Measurements from ENCODE around the gene CLEC16A.
A peak's percentile ranks its signal among the peaks of the same experiment; 100 is the strongest.

CLEC16A gene

DNA sequence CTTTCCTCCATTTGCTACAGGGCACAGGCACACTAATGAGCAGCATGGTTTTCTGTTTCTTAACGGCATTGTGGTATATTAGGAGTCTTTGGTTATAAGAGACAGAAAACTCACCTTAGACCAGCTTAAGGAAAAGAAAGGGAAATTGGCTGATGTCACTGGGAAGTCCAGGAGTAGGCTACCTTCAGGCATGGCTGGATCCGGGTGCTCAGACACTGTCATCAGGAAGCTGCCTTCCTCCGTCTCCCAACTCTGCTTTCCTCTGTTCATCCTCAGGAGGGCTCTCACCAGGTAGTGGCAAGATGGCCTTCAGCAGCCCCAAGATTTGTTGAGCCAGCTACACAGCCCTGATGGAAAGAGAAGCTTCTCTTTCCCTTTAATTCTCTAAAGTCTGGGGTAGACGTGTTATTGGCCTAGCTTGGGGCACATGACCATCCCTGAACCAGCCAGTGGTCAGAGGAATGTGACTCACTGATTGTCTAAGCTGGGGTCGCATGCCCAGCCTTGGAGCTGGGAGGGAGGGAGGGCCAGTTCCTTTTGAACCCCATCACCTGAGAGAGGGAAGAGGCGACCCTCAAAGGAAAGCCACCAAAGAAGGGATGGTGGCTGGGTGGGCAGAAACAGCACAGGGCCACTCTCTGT, 117.4 kb downstream of the CLEC16A start:
- ATAC-seq = no peak
- Mint-ChIP-seq H3K27me3 (no peaks in the 10 kb centered on the region), H3K4me1 (no peaks in the 10 kb centered on the region), H3K36me3 (peaks cover 79% of the 10 kb centered on the region), H3K27ac (peak overlapping the region; percentile 50), H3K9me3 (no peaks in the 10 kb centered on the region), H3K4me3 (no peak overlapping the region)

DNA sequence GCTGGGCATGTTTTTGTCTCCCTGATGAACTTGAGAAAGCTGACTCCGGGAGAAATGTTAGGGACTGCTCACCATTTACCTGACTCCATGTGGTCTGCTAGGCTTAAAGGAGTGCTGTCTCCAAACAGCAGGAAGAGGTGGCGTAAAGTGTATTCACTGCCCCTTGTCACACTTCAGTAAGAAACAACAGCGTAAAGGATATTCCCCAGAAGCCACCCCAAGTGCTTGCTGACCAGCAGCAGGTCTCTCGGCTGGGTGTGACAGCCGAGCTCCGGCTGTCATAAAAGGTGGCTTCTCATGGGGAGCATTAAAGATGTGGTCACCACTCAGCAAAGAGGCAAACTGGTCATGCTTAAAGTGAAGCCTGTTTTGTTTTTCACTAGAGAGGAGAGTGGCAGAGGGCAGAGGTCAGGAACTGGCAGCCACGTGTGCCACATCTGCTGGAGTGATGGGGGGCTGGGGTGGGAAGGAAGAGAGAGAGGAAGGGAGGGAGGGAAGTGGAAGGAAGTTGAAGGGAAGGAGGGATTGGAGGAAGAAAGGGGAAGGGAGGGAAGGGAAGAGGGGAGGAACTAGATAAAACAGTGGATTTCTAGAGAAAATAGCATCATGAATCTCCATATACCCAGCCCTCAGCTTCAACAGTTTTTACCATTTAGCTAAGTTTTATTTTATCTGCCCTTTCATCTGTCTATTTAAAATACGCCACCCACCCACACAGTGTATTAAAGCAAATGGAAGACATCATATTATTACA, 119.3 kb downstream of the CLEC16A start:
- H3K27me3 Mint-ChIP-seq = no peaks in the 10 kb centered on the region
- ATAC-seq = no peak
- H3K27ac Mint-ChIP-seq = peak overlapping the region; percentile 62
- no peak overlapping the region for H3K4me3 Mint-ChIP-seq
- no peaks in the 10 kb centered on the region for H3K4me1 Mint-ChIP-seq
- no peaks in the 10 kb centered on the region for H3K9me3 Mint-ChIP-seq
- H3K36me3 Mint-ChIP-seq = peaks cover 81% of the 10 kb centered on the region

DNA sequence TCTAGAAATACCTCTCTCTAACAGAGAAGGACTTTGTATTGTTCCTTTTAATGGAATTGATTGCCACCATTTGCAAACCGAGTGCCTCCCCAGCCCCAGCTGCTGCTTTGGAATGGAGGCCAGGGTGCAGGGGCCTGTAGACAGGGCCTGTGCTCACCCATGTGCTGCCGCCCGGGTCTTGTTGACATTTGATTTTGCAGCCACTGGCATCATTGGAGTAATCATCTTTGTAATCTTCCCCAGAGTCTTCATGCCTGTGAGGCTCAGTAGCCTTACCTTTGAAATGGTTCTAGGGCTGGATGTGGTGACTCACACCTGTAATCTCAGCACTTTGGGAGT, 119.8 kb downstream of the CLEC16A start:
- Mint-ChIP-seq H3K36me3 (peaks cover 76% of the 10 kb centered on the region), H3K4me1 (no peaks in the 10 kb centered on the region), H3K9me3 (no peaks in the 10 kb centered on the region)

GRCh38 chr16:11064851-11065250, 120.5 kb downstream of the CLEC16A start:
- H3K27ac Mint-ChIP-seq = no peak overlapping the region
- H3K27me3 Mint-ChIP-seq = no peaks in the 10 kb centered on the region
- no peak overlapping the region for H3K4me3 Mint-ChIP-seq
- no peaks in the 10 kb centered on the region for H3K4me1 Mint-ChIP-seq
- ATAC-seq = no peak
- H3K36me3 Mint-ChIP-seq = peaks cover 71% of the 10 kb centered on the region
- H3K9me3 Mint-ChIP-seq = no peaks in the 10 kb centered on the region

More for the DNA sequence above, 119.8 kb downstream of the CLEC16A start:
- ATAC-seq = no peak
- Mint-ChIP-seq H3K27ac (peak overlapping the region; percentile 62), H3K27me3 (no peaks in the 10 kb centered on the region), H3K4me3 (no peak overlapping the region)

DNA sequence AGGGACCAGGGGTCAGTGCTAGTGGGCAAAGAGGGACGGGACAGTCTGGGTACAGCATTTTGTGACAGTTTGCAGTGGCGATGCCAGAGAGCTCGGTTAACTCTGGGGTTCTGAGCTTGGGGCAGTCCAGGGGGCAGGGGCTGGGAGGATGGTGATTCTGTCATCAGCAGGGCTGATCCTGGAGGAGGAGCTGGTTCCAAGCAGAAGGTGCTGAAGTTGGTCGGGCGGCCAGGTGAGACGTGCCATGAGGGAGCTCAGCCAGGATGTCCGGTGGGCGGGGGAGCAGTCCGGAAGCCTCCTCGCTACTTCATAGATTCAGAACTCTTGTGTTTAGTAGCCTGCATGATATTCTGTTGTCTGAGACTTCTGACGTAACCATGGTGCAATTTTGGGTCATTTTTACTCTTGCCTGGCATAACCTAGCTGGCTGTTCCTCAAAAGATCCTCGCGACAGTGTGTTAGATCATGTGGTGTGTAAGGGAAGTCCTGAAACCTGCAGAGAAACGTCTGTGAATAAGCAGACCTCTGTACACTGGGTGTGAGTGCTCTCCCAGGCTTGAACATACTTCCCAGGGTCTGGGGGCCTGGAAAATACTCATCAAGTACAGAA, 122.0 kb downstream of the CLEC16A start:
- Mint-ChIP-seq H3K4me1 (no peaks in the 10 kb centered on the region), H3K9me3 (no peaks in the 10 kb centered on the region), H3K36me3 (peaks cover 66% of the 10 kb centered on the region), H3K27ac (peak overlapping the region; percentile 49), H3K27me3 (no peaks in the 10 kb centered on the region), H3K4me3 (no peak overlapping the region)
- ATAC-seq = no peak

DNA sequence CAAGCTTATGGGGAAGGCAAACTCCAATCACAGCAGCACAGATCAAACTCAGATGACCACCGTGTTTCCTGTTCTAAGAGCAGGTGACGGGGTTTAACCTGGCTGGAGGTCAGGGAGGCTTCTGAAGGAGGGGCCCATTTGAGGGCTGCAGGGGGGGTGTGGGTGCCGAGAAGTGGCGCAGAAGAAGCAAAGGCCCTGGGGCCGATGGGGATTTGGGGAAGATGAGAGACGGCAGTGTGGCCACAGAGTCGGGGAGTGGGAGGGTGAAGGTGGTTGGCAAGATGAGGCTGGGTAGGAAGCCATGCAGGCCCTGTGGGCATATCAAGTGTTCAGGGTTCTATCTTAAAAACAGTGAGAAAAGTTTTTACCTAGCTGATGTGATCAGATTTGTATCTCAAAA, 122.9 kb downstream of the CLEC16A start:
- no peak for ATAC-seq
- Mint-ChIP-seq H3K27me3 (no peaks in the 10 kb centered on the region), H3K36me3 (peaks cover 65% of the 10 kb centered on the region), H3K9me3 (no peaks in the 10 kb centered on the region), H3K4me1 (no peaks in the 10 kb centered on the region), H3K27ac (peak overlapping the region; percentile 4), H3K4me3 (no peak overlapping the region)

DNA sequence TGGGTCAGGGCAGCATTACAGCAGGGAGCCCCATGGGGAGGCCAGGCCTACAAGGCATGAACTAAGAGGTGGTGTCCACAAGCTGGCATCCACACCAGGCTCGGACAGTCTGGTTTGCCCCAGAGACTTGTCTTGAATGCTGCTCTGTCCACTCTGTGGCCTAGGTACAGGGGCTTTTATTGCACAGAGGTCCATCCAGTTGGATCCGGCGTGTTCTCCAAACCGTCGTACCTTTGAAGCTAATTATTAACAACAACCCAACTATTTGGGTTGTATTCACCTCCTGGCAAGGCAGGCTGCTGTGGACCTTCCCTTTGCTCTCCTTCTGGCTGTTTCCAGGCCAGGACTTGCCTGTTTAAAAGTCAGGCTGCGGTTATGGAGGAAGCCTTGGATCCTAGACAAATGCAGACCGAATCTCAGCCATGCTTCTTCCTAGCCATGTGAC, 123.4 kb downstream of the CLEC16A start:
- Mint-ChIP-seq H3K9me3 (no peaks in the 10 kb centered on the region), H3K4me3 (no peak overlapping the region), H3K4me1 (no peaks in the 10 kb centered on the region), H3K36me3 (peaks cover 64% of the 10 kb centered on the region), H3K27ac (peak overlapping the region; percentile 4), H3K27me3 (no peaks in the 10 kb centered on the region)
- no peak for ATAC-seq

- Mint-ChIP-seq H3K9me3 (no peaks in the 10 kb centered on the region), H3K36me3 (peaks cover 44% of the 10 kb centered on the region), H3K27ac (peak overlapping the region; percentile 94), H3K4me3 (no peak overlapping the region), H3K4me1 (peaks cover 37% of the 10 kb centered on the region), H3K27me3 (no peaks in the 10 kb centered on the region)
- no peak for ATAC-seq
Measured at GRCh38 chr16:11071829-11072228, 127.5 kb downstream of the CLEC16A start.

GRCh38 chr16:11072420-11073153, 128.2 kb downstream of the CLEC16A start:
- peak overlapping the region; percentile 94 for H3K27ac Mint-ChIP-seq
- peaks cover 44% of the 10 kb centered on the region for H3K4me1 Mint-ChIP-seq
- peaks cover 37% of the 10 kb centered on the region for H3K36me3 Mint-ChIP-seq

DNA sequence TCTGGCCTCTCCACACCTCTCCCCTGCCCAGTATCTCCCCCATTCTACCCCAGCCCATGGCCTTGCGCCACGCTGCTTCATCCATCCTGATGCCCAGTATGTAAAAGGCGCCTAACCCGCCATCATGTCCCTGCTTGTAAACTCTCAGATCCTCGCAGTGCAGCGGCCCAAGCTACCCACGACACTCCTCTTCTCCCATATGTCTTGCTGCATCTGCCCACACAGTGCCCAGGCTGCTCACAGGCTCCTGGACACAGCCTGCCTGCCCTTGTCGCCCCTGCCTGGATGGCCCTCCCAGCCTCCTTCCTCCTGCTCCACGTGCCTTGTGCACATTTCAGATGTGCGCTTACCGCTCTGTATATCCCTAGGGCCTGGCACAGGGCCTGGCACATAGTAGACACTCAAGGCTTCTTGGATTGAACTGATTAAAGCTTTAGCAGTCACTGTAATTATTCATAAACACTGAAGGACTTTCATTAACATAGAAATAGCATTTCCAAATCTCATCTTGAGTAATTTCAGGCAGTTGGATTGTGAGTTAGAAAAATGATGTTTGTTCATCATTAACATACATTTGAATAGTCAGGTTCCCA, 129.1 kb downstream of the CLEC16A start:
- Mint-ChIP-seq H3K4me3 (no peak overlapping the region), H3K9me3 (no peaks in the 10 kb centered on the region), H3K36me3 (peaks cover 37% of the 10 kb centered on the region), H3K27ac (peak overlapping the region; percentile 94), H3K4me1 (peaks cover 54% of the 10 kb centered on the region), H3K27me3 (no peaks in the 10 kb centered on the region)
- ATAC-seq = no peak

More at GRCh38 chr16:11072420-11073153, 128.2 kb downstream of the CLEC16A start:
- Mint-ChIP-seq H3K9me3 (no peaks in the 10 kb centered on the region), H3K4me3 (no peak overlapping the region), H3K27me3 (no peaks in the 10 kb centered on the region)
- no peak for ATAC-seq

DNA sequence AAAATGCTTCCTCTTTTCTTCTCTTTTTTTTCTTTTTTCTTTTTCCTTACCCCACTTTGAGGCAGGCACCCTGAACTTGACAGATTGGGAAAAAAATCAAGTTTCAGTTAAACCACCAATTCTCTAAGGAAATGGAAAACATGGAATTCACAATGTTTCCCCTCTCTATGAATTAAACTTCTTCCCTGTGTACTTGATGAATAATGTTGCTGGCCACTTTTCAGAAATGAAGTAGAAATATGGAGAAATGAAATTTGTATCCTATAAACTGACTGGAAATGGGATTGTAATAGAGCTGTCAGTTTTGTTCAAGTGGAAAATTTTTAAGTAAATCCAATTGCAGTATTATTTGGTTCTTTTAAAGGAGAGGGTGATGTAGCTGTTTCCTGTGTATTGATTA, 129.8 kb downstream of the CLEC16A start:
- no peak for ATAC-seq
- Mint-ChIP-seq H3K27ac (peak overlapping the region; percentile 94), H3K9me3 (no peaks in the 10 kb centered on the region), H3K4me1 (peaks cover 60% of the 10 kb centered on the region), H3K4me3 (no peak overlapping the region), H3K36me3 (peaks cover 37% of the 10 kb centered on the region), H3K27me3 (no peaks in the 10 kb centered on the region)

DNA sequence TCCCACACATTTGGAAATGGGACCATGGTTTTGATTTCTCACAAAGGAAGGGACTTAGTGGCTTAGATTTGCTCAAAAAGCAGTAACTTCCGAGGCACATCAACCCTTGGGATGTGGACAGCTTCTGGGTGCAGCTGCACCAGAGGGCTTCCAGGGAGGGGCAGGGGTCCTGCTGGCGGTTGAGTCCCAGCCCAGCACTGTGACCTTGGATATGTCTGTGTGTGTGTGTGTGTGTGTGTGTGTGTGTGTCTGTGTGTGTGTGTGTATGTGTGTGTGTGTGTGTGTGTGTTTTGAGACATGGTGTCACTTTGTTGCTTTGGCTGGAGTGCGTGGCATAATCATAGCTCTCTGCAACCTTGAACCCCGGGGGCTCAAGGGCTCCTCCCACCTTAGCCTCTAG, 130.8 kb downstream of the CLEC16A start:
- H3K27ac Mint-ChIP-seq = peak overlapping the region; percentile 94
- peaks cover 43% of the 10 kb centered on the region for H3K36me3 Mint-ChIP-seq

GRCh38 chr16:11076259-11077018, 132.1 kb downstream of the CLEC16A start:
- Mint-ChIP-seq H3K36me3 (peaks cover 45% of the 10 kb centered on the region), H3K27me3 (no peaks in the 10 kb centered on the region), H3K4me3 (peak overlapping the region; percentile 28), H3K27ac (peak overlapping the region; percentile 94), H3K9me3 (no peaks in the 10 kb centered on the region), H3K4me1 (peaks cover 83% of the 10 kb centered on the region)
- ATAC-seq = peak; percentile 87

More for the DNA sequence above, 130.8 kb downstream of the CLEC16A start:
- H3K4me1 Mint-ChIP-seq = peaks cover 70% of the 10 kb centered on the region
- no peaks in the 10 kb centered on the region for H3K27me3 Mint-ChIP-seq
- H3K4me3 Mint-ChIP-seq = no peak overlapping the region
- ATAC-seq = no peak
- H3K9me3 Mint-ChIP-seq = no peaks in the 10 kb centered on the region

GRCh38 chr16:11078812-11079459, 134.6 kb downstream of the CLEC16A start:
- H3K27me3 Mint-ChIP-seq = no peaks in the 10 kb centered on the region
- peaks cover 44% of the 10 kb centered on the region for H3K36me3 Mint-ChIP-seq
- H3K9me3 Mint-ChIP-seq = no peaks in the 10 kb centered on the region
- H3K4me3 Mint-ChIP-seq = no peak overlapping the region
- H3K4me1 Mint-ChIP-seq = peaks cover 96% of the 10 kb centered on the region
- peak overlapping the region; percentile 94 for H3K27ac Mint-ChIP-seq
- no peak for ATAC-seq
